ENCODE results near the gene MMP1. TPM values are rescaled to one million over a fixed set of nuclear protein-coding genes. Genes with fewer than 3 reads are reported as not detected.

The MMP1 gene
- polyA plus RNA-seq, 3 donors from 2014 or later = not detected

- no peaks in the 10 kb centered on the region for H3K4me1 Mint-ChIP-seq
- no peak for DNase-seq
- H3K4me3 Mint-ChIP-seq = no peak overlapping the region
- H3K36me3 Mint-ChIP-seq = no peaks in the 10 kb centered on the region
- peaks cover 5 to 6% (median 6%) of the 10 kb centered on the region in 3 donors for H3K27me3 Mint-ChIP-seq (ENCODE audit: low read depth in 3 of 3)
- no peak overlapping the region for H3K27ac Mint-ChIP-seq
- peaks cover 0 to 2% (median 0%) of the 10 kb centered on the region in 6 donors for H3K9me3 Mint-ChIP-seq
These were observed 31.5 kb upstream of the MMP1 start for GRCh38 chr11:102829316-102830000.

GRCh38 chr11:102824556-102824955, 26.6 kb upstream of the MMP1 start:
- peaks cover 0 to 3% (median 0%) of the 10 kb centered on the region in 3 donors for H3K27me3 Mint-ChIP-seq (ENCODE audit: low read depth in 3 of 3)
- peaks cover 0 to 2% (median 0%) of the 10 kb centered on the region in 6 donors for H3K9me3 Mint-ChIP-seq
- H3K4me1 Mint-ChIP-seq = no peaks in the 10 kb centered on the region
- no peak for DNase-seq
- H3K4me3 Mint-ChIP-seq = no peak overlapping the region
- no peaks in the 10 kb centered on the region for H3K36me3 Mint-ChIP-seq
- no peak overlapping the region for H3K27ac Mint-ChIP-seq

GRCh38 chr11:102819491-102819890, 21.5 kb upstream of the MMP1 start:
- DNase-seq = no peak
- no peak overlapping the region for H3K4me3 Mint-ChIP-seq
- no peaks in the 10 kb centered on the region for H3K4me1 Mint-ChIP-seq
- H3K27ac Mint-ChIP-seq = no peak overlapping the region
- peaks cover 0 to 4% (median 4%) of the 10 kb centered on the region in 3 donors for H3K27me3 Mint-ChIP-seq (ENCODE audit: low read depth in 3 of 3)
- H3K36me3 Mint-ChIP-seq = no peaks in the 10 kb centered on the region
- H3K9me3 Mint-ChIP-seq = peaks cover 0 to 19% (median 10%) of the 10 kb centered on the region in 6 donors

GRCh38 chr11:102813484-102813883, 15.5 kb upstream of the MMP1 start:
- DNase-seq = no peak
- Mint-ChIP-seq H3K27me3 (ENCODE audit: low read depth in 3 of 3) (peaks cover 4 to 6% (median 5%) of the 10 kb centered on the region in 3 donors), H3K36me3 (no peaks in the 10 kb centered on the region), H3K9me3 (peaks cover 0 to 19% (median 9%) of the 10 kb centered on the region in 6 donors), H3K27ac (no peak overlapping the region), H3K4me1 (no peaks in the 10 kb centered on the region), H3K4me3 (no peak overlapping the region)

GRCh38 chr11:102812188-102812587, 14.2 kb upstream of the MMP1 start:
- no peaks in the 10 kb centered on the region for H3K4me1 Mint-ChIP-seq
- DNase-seq = no peak
- no peak overlapping the region for H3K27ac Mint-ChIP-seq
- peaks cover 0 to 14% (median 6%) of the 10 kb centered on the region in 6 donors for H3K9me3 Mint-ChIP-seq
- H3K36me3 Mint-ChIP-seq = no peaks in the 10 kb centered on the region
- H3K27me3 Mint-ChIP-seq (ENCODE audit: low read depth in 3 of 3) = peaks cover 4 to 7% (median 6%) of the 10 kb centered on the region in 3 donors
- no peak overlapping the region for H3K4me3 Mint-ChIP-seq

- no peak overlapping the region for H3K4me3 Mint-ChIP-seq
- H3K27ac Mint-ChIP-seq = no peak overlapping the region
- peaks cover 1 to 7% (median 4%) of the 10 kb centered on the region in 3 donors for H3K27me3 Mint-ChIP-seq (ENCODE audit: low read depth in 3 of 3)
- peaks cover 0 to 5% (median 0%) of the 10 kb centered on the region in 6 donors for H3K9me3 Mint-ChIP-seq
- H3K4me1 Mint-ChIP-seq = no peaks in the 10 kb centered on the region
- no peaks in the 10 kb centered on the region for H3K36me3 Mint-ChIP-seq
- DNase-seq = no peak
These were observed 13.1 kb upstream of the MMP1 start for GRCh38 chr11:102810950-102811660.

GRCh38 chr11:102809971-102810370, 12.0 kb upstream of the MMP1 start:
- no peaks in the 10 kb centered on the region for H3K9me3 Mint-ChIP-seq
- H3K36me3 Mint-ChIP-seq = no peaks in the 10 kb centered on the region
- no peak for DNase-seq
- no peaks in the 10 kb centered on the region for H3K4me1 Mint-ChIP-seq
- no peak overlapping the region for H3K27ac Mint-ChIP-seq
- H3K4me3 Mint-ChIP-seq = no peak overlapping the region
- H3K27me3 Mint-ChIP-seq (ENCODE audit: low read depth in 3 of 3) = peaks cover 0 to 8% (median 1%) of the 10 kb centered on the region in 3 donors

GRCh38 chr11:102807921-102808320, 10.0 kb upstream of the MMP1 start:
- peaks cover 0 to 2% (median 0%) of the 10 kb centered on the region in 6 donors for H3K9me3 Mint-ChIP-seq
- H3K27ac Mint-ChIP-seq = no peak overlapping the region
- no peaks in the 10 kb centered on the region for H3K4me1 Mint-ChIP-seq
- DNase-seq = no peak
- no peaks in the 10 kb centered on the region for H3K36me3 Mint-ChIP-seq
- H3K4me3 Mint-ChIP-seq = no peak overlapping the region
- H3K27me3 Mint-ChIP-seq (ENCODE audit: low read depth in 3 of 3) = peaks cover 0 to 7% (median 1%) of the 10 kb centered on the region in 3 donors

GRCh38 chr11:102806296-102806695, 8.3 kb upstream of the MMP1 start:
- no peak for DNase-seq
- Mint-ChIP-seq H3K4me3 (no peak overlapping the region), H3K4me1 (no peaks in the 10 kb centered on the region), H3K9me3 (peaks cover 0 to 2% (median 0%) of the 10 kb centered on the region in 6 donors), H3K27me3 (ENCODE audit: low read depth in 3 of 3) (peaks cover 0 to 7% (median 1%) of the 10 kb centered on the region in 3 donors), H3K36me3 (no peaks in the 10 kb centered on the region), H3K27ac (no peak overlapping the region)

- Mint-ChIP-seq H3K27me3 (ENCODE audit: low read depth in 3 of 3) (peaks cover 0 to 1% (median 0%) of the 10 kb centered on the region in 3 donors), H3K4me1 (no peaks in the 10 kb centered on the region), H3K9me3 (peaks cover 0 to 2% (median 0%) of the 10 kb centered on the region in 6 donors), H3K4me3 (no peak overlapping the region), H3K36me3 (no peaks in the 10 kb centered on the region), H3K27ac (no peak overlapping the region)
- DNase-seq = no peak
These were observed 4.4 kb upstream of the MMP1 start for GRCh38 chr11:102802341-102802740.

GRCh38 chr11:102800767-102801166, 2.8 kb upstream of the MMP1 start:
- no peak overlapping the region for H3K4me3 Mint-ChIP-seq

GRCh38 chr11:102799681-102800340, 1.9 kb upstream of the MMP1 start:
- H3K9me3 Mint-ChIP-seq = peaks cover 0 to 2% (median 0%) of the 10 kb centered on the region in 6 donors
- no peaks in the 10 kb centered on the region for H3K27me3 Mint-ChIP-seq (ENCODE audit: low read depth in 3 of 3)
- H3K27ac Mint-ChIP-seq = no peak overlapping the region
- no peaks in the 10 kb centered on the region for H3K4me1 Mint-ChIP-seq
- H3K36me3 Mint-ChIP-seq = no peaks in the 10 kb centered on the region
- H3K4me3 Mint-ChIP-seq = no peak overlapping the region
- no peak for DNase-seq

More at GRCh38 chr11:102800767-102801166, 2.8 kb upstream of the MMP1 start:
- Mint-ChIP-seq H3K9me3 (peaks cover 0 to 2% (median 0%) of the 10 kb centered on the region in 6 donors), H3K4me1 (no peaks in the 10 kb centered on the region), H3K27me3 (ENCODE audit: low read depth in 3 of 3) (peaks cover 0 to under 1% (median 0%) of the 10 kb centered on the region in 3 donors), H3K36me3 (no peaks in the 10 kb centered on the region), H3K27ac (no peak overlapping the region)
- DNase-seq = no peak

- no peak overlapping the region for H3K4me3 Mint-ChIP-seq
- no peak overlapping the region for H3K27ac Mint-ChIP-seq
- DNase-seq = no peak
- no peaks in the 10 kb centered on the region for H3K4me1 Mint-ChIP-seq
- peaks cover 0 to 3% (median 2%) of the 10 kb centered on the region in 3 donors for H3K27me3 Mint-ChIP-seq (ENCODE audit: low read depth in 3 of 3)
- H3K36me3 Mint-ChIP-seq = no peaks in the 10 kb centered on the region
- H3K9me3 Mint-ChIP-seq = no peaks in the 10 kb centered on the region
These were observed 3.6 kb downstream of the MMP1 start for GRCh38 chr11:102794382-102794781.
